AG04450 (cell line): ENCODE data around the gene PLXDC2. TPM values are rescaled to one million over a fixed set of nuclear protein-coding genes. Genes with fewer than 3 reads are reported as not detected.

Experiments used
- CTCF ChIA-PET: fragments of 300-600, 350-600 bp; formaldehyde crosslinking; extraction: SDS; loops from one replicate; lab custom pipeline; 2022; ENCODE audit warnings: antibody characterized with exemption, inconsistent platforms; lab: Charles Lee
- POLR2A ChIA-PET: fragments of 350-600 bp; formaldehyde crosslinking; extraction: SDS; loops from one replicate; lab custom pipeline; 2021; ENCODE audit warnings: antibody characterized with exemption, inconsistent platforms; lab: Yijun Ruan, JAX
- DNase-seq: peaks from one replicate; pipeline ENCODE4 v3.0.0-alpha.2; 2011; ENCODE audit warnings: low read depth, low spot score
- H3K27ac ChIP-seq: one replicate; pipeline ENCODE4 v1.5.1; 2012; ENCODE audit warnings: low read depth, low read length, control low read depth
- H3K27me3 ChIP-seq: one replicate; pipeline ENCODE4 v1.6.0; 2012; ENCODE audit warnings: low read length; ENCODE audit not compliant: control insufficient read depth, insufficient read depth
- H3K4me3 ChIP-seq: 2 replicates; pipeline ENCODE4 v1.5.1; 2011; ENCODE audit warnings: mild to moderate bottlenecking, low read depth, low read length, control low read depth
- H3K9me3 ChIP-seq: 2 replicates; pipeline ENCODE4 v1.5.1; 2012; ENCODE audit warnings: low read length; ENCODE audit not compliant: control insufficient read depth, insufficient read depth
- CTCF ChIP-seq: IDR thresholded peaks from 2 replicates; pipeline ENCODE4 v1.5.1; 2011; ENCODE audit warnings: low read depth, low read length, control low read depth, inconsistent platforms
- polyA plus RNA-seq: library from polyadenylated mRNA; depleted of rRNA; stranded (reverse); fragments of >200 nt; gene quantifications from 2 replicates; pipeline ENCODE4 v1.2.3, GENCODE V29; 2011

PLXDC2 gene
- polyA plus RNA-seq, 1 experiment: 10.4 TPM

DNA sequence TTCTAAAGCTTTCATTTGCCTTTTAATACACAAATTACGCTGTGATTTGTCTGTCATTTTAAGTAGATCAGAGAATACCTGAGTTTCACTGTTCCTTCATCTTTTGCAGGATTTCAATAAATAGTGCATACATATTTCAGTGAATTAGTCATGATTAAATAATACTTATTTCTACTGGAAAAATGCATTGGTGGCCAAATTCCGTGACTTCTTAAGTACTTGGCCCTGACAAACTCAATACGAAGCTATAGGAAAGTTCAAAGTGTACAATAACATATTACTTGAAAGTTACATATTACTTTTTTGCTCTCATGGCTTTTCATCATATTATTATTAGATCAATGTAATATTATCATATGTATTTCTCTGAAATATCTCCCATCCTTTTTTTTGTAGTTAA lies 16.1 kb upstream of the PLXDC2 start:
- no peak for TF ChIP-seq CTCF
- no peaks in the 10 kb centered on the region for H3K9me3 ChIP-seq
- CTCF ChIA-PET: interaction anchor here (0.6 to 1.8 kb wide), 4 partner anchors 11 to 688 kb away, joined by 3 to 4 read pairs (median 4); no protein-coding TSS in a partner anchor
- no peaks in the 10 kb centered on the region for H3K27me3 ChIP-seq
- no peak for DNase-seq
- no peak overlapping the region for H3K4me3 ChIP-seq
- no peak overlapping the region for H3K27ac ChIP-seq
- POLR2A ChIA-PET: no interaction called here

DNA sequence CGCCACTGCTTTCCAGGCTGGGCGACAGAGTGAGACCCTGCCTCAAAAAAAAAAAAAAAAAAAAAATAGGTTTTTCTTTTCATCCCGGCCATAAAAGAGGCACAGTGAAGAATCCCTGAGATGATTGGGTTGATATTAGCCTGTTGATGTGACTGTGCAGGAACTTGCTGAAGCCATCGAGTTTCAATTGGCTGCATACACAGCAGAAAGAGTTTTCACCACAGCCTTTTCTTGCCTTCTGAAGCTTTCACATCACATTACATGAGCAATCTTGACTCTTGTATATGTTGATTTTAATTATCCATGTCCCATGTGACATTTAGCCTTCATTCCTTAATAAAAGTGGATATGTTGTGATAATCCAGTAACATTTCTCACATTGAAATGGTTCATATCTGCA lies 14.9 kb upstream of the PLXDC2 start:
- Histone ChIP-seq H3K27me3 (no peaks in the 10 kb centered on the region), H3K9me3 (no peaks in the 10 kb centered on the region), H3K27ac (no peak overlapping the region), H3K4me3 (no peak overlapping the region)
- no peak for TF ChIP-seq CTCF
- CTCF ChIA-PET: interaction anchor here (1.0 kb wide), 1 partner anchor 10 kb away, joined by 3 read pairs; no protein-coding TSS in a partner anchor
- DNase-seq: no peak
- POLR2A ChIA-PET: no interaction called here

DNA sequence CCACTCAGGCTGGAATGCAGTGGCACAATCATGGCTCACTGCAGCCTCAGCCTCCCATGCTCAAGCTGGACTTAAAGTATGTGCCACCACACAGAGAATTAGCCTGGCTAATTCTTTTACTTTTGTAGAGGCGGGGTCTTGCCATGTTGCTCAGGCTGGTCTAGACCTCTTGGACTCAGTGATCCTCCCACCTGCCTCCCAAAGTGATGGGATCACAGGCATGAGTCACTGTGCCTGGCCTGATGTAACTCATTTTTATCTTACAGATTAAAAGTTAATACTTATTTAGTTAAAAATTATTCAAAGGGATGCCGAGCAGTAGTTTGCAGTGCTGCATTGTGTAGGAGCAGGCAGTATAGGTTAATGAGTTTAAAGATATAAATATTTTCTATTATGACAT lies 12.6 kb upstream of the PLXDC2 start:
- DNase-seq: no peak
- no peak for TF ChIP-seq CTCF
- Histone ChIP-seq H3K27ac (no peak overlapping the region), H3K4me3 (no peak overlapping the region), H3K27me3 (no peaks in the 10 kb centered on the region), H3K9me3 (no peaks in the 10 kb centered on the region)
- POLR2A ChIA-PET: no interaction called here
- CTCF ChIA-PET: no interaction called here

DNA sequence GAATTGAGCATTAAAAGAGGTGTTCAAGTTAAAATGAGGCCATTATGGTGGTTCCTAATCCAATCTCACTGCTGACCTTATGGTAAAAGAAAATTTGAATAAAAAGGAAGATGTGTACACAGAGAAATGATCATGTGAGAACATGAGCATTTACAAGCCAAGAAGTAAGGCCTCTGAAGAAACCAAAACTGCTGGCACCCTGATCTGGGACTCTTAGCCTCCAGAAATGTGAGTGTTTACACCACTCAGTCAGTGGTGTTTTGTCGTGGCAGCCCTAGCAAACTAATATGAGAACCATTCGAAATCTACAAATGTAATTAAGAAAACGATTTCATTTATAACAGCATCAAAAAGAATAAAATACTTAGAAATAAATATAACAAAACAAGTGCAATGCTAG lies 6.8 kb upstream of the PLXDC2 start:
- CTCF ChIA-PET: no interaction called here
- POLR2A ChIA-PET: no interaction called here
- no peak for TF ChIP-seq CTCF

DNA sequence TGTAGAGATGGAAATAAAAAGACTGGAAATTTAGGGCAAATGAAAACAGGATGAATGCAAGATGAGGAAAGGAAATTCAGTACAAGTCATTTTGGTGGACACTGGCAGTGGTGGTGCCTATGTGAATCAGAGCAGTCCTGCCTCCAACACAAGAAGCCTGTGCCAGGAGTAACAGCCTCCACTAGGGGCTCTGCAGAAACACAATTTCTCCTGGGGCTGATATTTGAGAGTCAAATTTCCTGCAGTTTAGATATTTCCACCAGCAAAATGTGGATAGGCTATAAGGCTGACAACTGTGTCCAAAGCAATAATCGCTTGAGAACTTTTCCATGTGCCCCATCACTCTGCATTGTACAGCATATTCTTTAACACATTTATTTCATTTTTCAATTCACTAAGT lies 4.7 kb upstream of the PLXDC2 start:
- Histone ChIP-seq H3K9me3 (no peaks in the 10 kb centered on the region; the same call in 1 of the 2 replicates), H3K27ac (no peak overlapping the region), H3K27me3 (no peaks in the 10 kb centered on the region), H3K4me3 (no peak overlapping the region)
- DNase-seq: no peak
- CTCF ChIA-PET: interaction anchor here (0.5 to 1.5 kb wide), 4 partner anchors 11 to 399 kb away, joined by 3 to 6 read pairs (median 4); no protein-coding TSS in a partner anchor
- TF ChIP-seq CTCF: peak; percentile 70
- POLR2A ChIA-PET: no interaction called here

More for the DNA sequence above, 6.8 kb upstream of the PLXDC2 start:
- no peaks in the 10 kb centered on the region for H3K9me3 ChIP-seq
- no peak for DNase-seq
- no peak overlapping the region for H3K27ac ChIP-seq
- H3K4me3 ChIP-seq: no peak overlapping the region
- H3K27me3 ChIP-seq: no peaks in the 10 kb centered on the region
